CD8-positive, alpha-beta memory T cell (primary cell): ENCODE results near the gene SOBP. TPM values are rescaled to one million over a fixed set of nuclear protein-coding genes. Genes with fewer than 3 reads are reported as not detected.
A peak's percentile ranks its signal among the peaks of the same experiment; 100 is the strongest.

Experiments
- CTCF ChIA-PET: fragments of 350-600 bp; sonication (Branson Sonifier 250); formaldehyde crosslinking; loops from one replicate; lab custom pipeline; 2021; ENCODE audit warnings: antibody characterized with exemption; lab: Charles Lee
- POLR2A ChIA-PET: fragments of 350-600 bp; sonication (Branson Sonifier 250); formaldehyde crosslinking; loops from one replicate; lab custom pipeline; 2021; ENCODE audit warnings: antibody characterized with exemption; lab: Charles Lee
- DNase-seq, 5 donors: peaks; one replicate each; pipeline versions ENCODE4 v3.0.0 to v3.0.0-alpha.2; 2020 to 2022; ENCODE audit warnings: mixed read lengths in 1 of 5
- H3K27ac ChIP-seq: one replicate; pipeline ENCODE4 v1.7.0; 2013; ENCODE audit warnings: low read depth, mild to moderate bottlenecking, low read length, moderate library complexity
- H3K27me3 ChIP-seq: 2 replicates; pipeline ENCODE4 v1.7.0; 2013; ENCODE audit warnings: low read length, mild to moderate bottlenecking; ENCODE audit not compliant: insufficient read depth, poor library complexity, severe bottlenecking
- H3K36me3 ChIP-seq: 2 replicates; pipeline ENCODE4 v1.7.0; 2013; ENCODE audit warnings: mild to moderate bottlenecking, low read length, moderate library complexity; ENCODE audit not compliant: insufficient read depth
- H3K4me1 ChIP-seq: 2 replicates; pipeline ENCODE4 v1.7.0; 2013; ENCODE audit warnings: mild to moderate bottlenecking, low read length, moderate library complexity; ENCODE audit not compliant: insufficient read depth
- H3K4me3 ChIP-seq: 2 replicates; pipeline ENCODE4 v1.7.0; 2013; ENCODE audit warnings: mild to moderate bottlenecking, low read length
- H3K9me3 ChIP-seq: 2 replicates; pipeline ENCODE4 v1.7.0; 2013; ENCODE audit warnings: mild to moderate bottlenecking, low read length
- H3K27ac Mint-ChIP-seq, 8 donors: one replicate each; pipeline ENCODE4 v1.8.0; 2020 to 2021; ENCODE audit warnings: mixed read lengths in 8 of 8, mild to moderate bottlenecking in 6 of 8, inconsistent platforms in 3 of 8, moderate library complexity in 3 of 8
- H3K27me3 Mint-ChIP-seq, 2 donors: one replicate each; pipeline ENCODE4 v1.8.0; 2020 to 2021; ENCODE audit warnings: mixed read lengths in 2 of 2, mild to moderate bottlenecking in 1 of 2, moderate library complexity in 1 of 2
- H3K36me3 Mint-ChIP-seq, 3 donors: one replicate each; pipeline ENCODE4 v1.8.0; 2020 to 2021; ENCODE audit warnings: mixed read lengths in 3 of 3, inconsistent platforms in 1 of 3, mild to moderate bottlenecking in 1 of 3
- H3K4me1 Mint-ChIP-seq, 3 donors: one replicate each; pipeline ENCODE4 v1.8.0; 2020 to 2021; ENCODE audit warnings: mixed read lengths in 3 of 3, inconsistent platforms in 1 of 3, mild to moderate bottlenecking in 1 of 3
- H3K4me3 Mint-ChIP-seq, 7 donors: one replicate each; pipeline ENCODE4 v1.8.0; 2020 to 2021; ENCODE audit warnings: mixed read lengths in 7 of 7, mild to moderate bottlenecking in 6 of 7, moderate library complexity in 4 of 7, inconsistent platforms in 2 of 7
- H3K9me3 Mint-ChIP-seq, 5 donors: one replicate each; pipeline ENCODE4 v1.8.0; 2020 to 2022; ENCODE audit warnings: mixed read lengths in 5 of 5, mild to moderate bottlenecking in 3 of 5, moderate library complexity in 2 of 5, inconsistent platforms in 1 of 5
- polyA plus RNA-seq: library from polyadenylated mRNA; unstranded; fragments of 300-500 nt; fragmentation: Illumina TruSeq; gene quantifications from one replicate; pipeline ENCODE4 v1.2.3, GENCODE V29; 2021
- total RNA-seq, 2 experiments: library from RNA; stranded (reverse); gene quantifications; one replicate each; pipeline ENCODE4 v1.2.3, GENCODE V29; 2021

Gene SOBP
- total RNA-seq, result 1 to 10 TPM in 1 of 2 experiments, under 1 TPM in 1; 0.79 to 1.0 TPM
- 0.30 TPM for polyA plus RNA-seq

- H3K27me3 ChIP-seq, result peaks cover 56% of the 10 kb centered on the region
- no peaks in the 10 kb centered on the region for H3K9me3 ChIP-seq
- Mint-ChIP-seq H3K27ac (peak within 1 kb of the TSS in 6 of 8 donors; percentile 35 to 90 (median 72)), H3K4me1 (peaks cover 16 to 34% (median 25%) of the 10 kb centered on the region in 3 donors), H3K36me3 (peaks cover 0 to 5% (median 0%) of the 10 kb centered on the region in 3 donors), H3K9me3 (peaks cover 0 to 2% (median 0%) of the 10 kb centered on the region in 5 donors), H3K27me3 (peaks cover 25 to 45% of the 10 kb centered on the region in 2 donors), H3K4me3 (peak within 1 kb of the TSS; percentile 87 to 98 (median 93))
- H3K4me3 ChIP-seq, result peak within 1 kb of the TSS; percentile 69
- DNase-seq, result peak; percentile 9 to 66 (median 39)
- POLR2A ChIA-PET, result interaction anchor here (0.7 to 0.8 kb wide), 2 partner anchors 31 kb away, joined by 3 to 5 read pairs; partner anchors contain the start of gene PDSS2
- no peaks in the 10 kb centered on the region for H3K36me3 ChIP-seq
- CTCF ChIA-PET, result interaction anchor here (1.5 to 2.0 kb wide), 2 partner anchors 30 kb away, joined by 3 to 6 read pairs; partner anchors contain the start of gene PDSS2
- H3K27ac ChIP-seq, result no peak within 1 kb of the TSS
- H3K4me1 ChIP-seq, result peaks cover 26% of the 10 kb centered on the region
Observed at GRCh38 chr6:107489636-107490565, at the start of gene SOBP. Gene SOBP, plus strand, starts transcription at chr6:107490117. Its CDS starts 500 bp downstream, at chr6:107490617.

DNA sequence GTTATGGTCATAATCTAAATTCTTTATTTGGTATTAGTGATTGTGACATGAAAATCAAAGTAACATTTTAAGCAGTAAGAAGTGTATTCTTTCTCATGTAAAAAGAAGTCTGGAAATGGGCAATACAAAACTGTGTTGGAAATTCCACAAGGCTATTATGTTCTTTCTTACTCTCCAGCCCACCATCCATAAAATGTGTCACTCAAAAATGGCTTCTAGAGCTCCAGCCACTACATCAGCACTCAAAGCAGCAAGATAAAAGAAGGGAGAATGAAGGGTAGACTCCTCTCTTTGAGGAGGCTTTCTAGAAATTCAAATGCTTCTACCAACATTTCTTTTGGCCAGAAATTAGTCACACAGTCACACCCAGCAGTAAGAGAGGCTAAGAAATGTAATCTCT, 49.0 kb upstream of the SOBP start:
- Histone ChIP-seq H3K4me3 (no peak overlapping the region), H3K27ac (no peak overlapping the region), H3K4me1 (no peaks in the 10 kb centered on the region), H3K9me3 (no peaks in the 10 kb centered on the region), H3K36me3 (no peaks in the 10 kb centered on the region), H3K27me3 (no peaks in the 10 kb centered on the region)
- H3K9me3 Mint-ChIP-seq, result peaks cover 0 to 4% (median 0%) of the 10 kb centered on the region in 5 donors
- peaks cover 4 to 13% (median 10%) of the 10 kb centered on the region in 3 donors for H3K36me3 Mint-ChIP-seq
- H3K27ac Mint-ChIP-seq, result peak overlapping the region in 1 of 8 donors; percentile 10
- no peak for DNase-seq
- no peak overlapping the region for H3K4me3 Mint-ChIP-seq
- no peaks in the 10 kb centered on the region for H3K27me3 Mint-ChIP-seq
- ChIA-PET CTCF (interaction anchor here (1.4 kb wide), 1 partner anchor 18 kb away, joined by 4 read pairs; the partner anchor contains the start of gene PDSS2), POLR2A (no interaction called here)
- peaks cover 25 to 43% (median 42%) of the 10 kb centered on the region in 3 donors for H3K4me1 Mint-ChIP-seq

- peaks cover 9 to 17% (median 13%) of the 10 kb centered on the region in 3 donors for H3K36me3 Mint-ChIP-seq
- POLR2A ChIA-PET, result no interaction called here
- H3K9me3 ChIP-seq, result no peaks in the 10 kb centered on the region
- peaks cover 23 to 40% (median 40%) of the 10 kb centered on the region in 3 donors for H3K4me1 Mint-ChIP-seq
- H3K27me3 Mint-ChIP-seq, result no peaks in the 10 kb centered on the region
- no peak overlapping the region for H3K4me3 ChIP-seq
- H3K27ac Mint-ChIP-seq, result no peak overlapping the region
- H3K4me1 ChIP-seq, result no peaks in the 10 kb centered on the region
- peaks cover 3 to 11% (median 5%) of the 10 kb centered on the region in 5 donors for H3K9me3 Mint-ChIP-seq
- no peak for DNase-seq
- CTCF ChIA-PET, result no interaction called here
- H3K36me3 ChIP-seq, result no peaks in the 10 kb centered on the region
- H3K27ac ChIP-seq, result no peak overlapping the region
- no peaks in the 10 kb centered on the region for H3K27me3 ChIP-seq
- H3K4me3 Mint-ChIP-seq, result no peak overlapping the region
Observed at GRCh38 chr6:107441682-107442081, 48.2 kb upstream of the SOBP start.

- H3K27me3 ChIP-seq, result no peaks in the 10 kb centered on the region
- Mint-ChIP-seq H3K36me3 (peaks cover 15 to 22% (median 21%) of the 10 kb centered on the region in 3 donors), H3K4me3 (no peak overlapping the region), H3K4me1 (peaks cover 21 to 33% (median 31%) of the 10 kb centered on the region in 3 donors), H3K27ac (peak overlapping the region in 1 of 8 donors; percentile 2), H3K27me3 (no peaks in the 10 kb centered on the region), H3K9me3 (peaks cover 6 to 17% (median 16%) of the 10 kb centered on the region in 5 donors)
- H3K4me3 ChIP-seq, result no peak overlapping the region
- no peaks in the 10 kb centered on the region for H3K4me1 ChIP-seq
- no peaks in the 10 kb centered on the region for H3K36me3 ChIP-seq
- CTCF ChIA-PET, result no interaction called here
- H3K27ac ChIP-seq, result no peak overlapping the region
- peaks cover 9% of the 10 kb centered on the region for H3K9me3 ChIP-seq
- POLR2A ChIA-PET, result no interaction called here
- DNase-seq, result no peak
Observed at GRCh38 chr6:107442938-107443607, 46.8 kb upstream of the SOBP start.

DNA sequence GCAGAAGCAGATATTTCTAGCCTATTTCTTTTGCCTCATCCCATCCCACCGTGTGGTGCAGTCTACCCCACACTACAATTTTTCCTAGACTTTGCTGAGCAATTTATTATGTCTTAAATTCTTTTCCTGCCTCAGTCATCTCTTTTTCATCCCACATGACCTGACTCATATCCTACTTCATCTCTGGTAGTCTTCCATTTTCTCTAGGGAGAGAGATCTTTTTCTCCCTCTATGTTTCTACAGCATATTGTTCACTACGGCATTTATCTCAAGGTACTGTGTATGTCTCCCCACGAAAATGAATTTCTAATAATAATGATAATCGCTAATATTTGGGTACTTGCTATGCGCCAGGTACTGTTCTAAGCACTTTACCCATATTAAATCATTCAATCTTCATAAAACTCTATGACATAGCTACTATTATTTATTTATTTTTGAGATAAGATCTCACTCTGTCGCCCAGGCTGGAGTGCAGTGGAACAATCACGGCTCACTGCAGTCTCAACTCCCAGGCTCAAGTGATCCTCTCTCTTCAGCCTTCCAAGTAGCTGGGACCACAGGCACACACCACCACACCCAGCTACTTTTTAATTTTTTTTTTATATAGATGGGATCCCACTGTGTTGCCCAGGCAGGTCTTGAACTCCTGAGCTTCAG, 46.2 kb upstream of the SOBP start:
- H3K27me3 Mint-ChIP-seq, result no peaks in the 10 kb centered on the region
- H3K36me3 ChIP-seq, result no peaks in the 10 kb centered on the region

GRCh38 chr6:107444277-107444676, 45.6 kb upstream of the SOBP start:
- H3K27ac ChIP-seq, result no peak overlapping the region
- no peaks in the 10 kb centered on the region for H3K27me3 ChIP-seq
- H3K27me3 Mint-ChIP-seq, result no peaks in the 10 kb centered on the region
- H3K36me3 ChIP-seq, result no peaks in the 10 kb centered on the region
- peaks cover 18 to 34% (median 26%) of the 10 kb centered on the region in 3 donors for H3K36me3 Mint-ChIP-seq
- peaks cover 18% of the 10 kb centered on the region for H3K9me3 ChIP-seq
- H3K4me1 ChIP-seq, result no peaks in the 10 kb centered on the region
- H3K4me1 Mint-ChIP-seq, result peaks cover 19 to 30% (median 23%) of the 10 kb centered on the region in 3 donors
- ChIA-PET CTCF (no interaction called here), POLR2A (interaction anchor here (1.2 kb wide), 1 partner anchor 15 kb away, joined by 3 read pairs; no protein-coding TSS in a partner anchor)
- no peak overlapping the region for H3K4me3 Mint-ChIP-seq
- no peak overlapping the region for H3K4me3 ChIP-seq
- no peak for DNase-seq
- peaks cover 16 to 27% (median 26%) of the 10 kb centered on the region in 5 donors for H3K9me3 Mint-ChIP-seq
- H3K27ac Mint-ChIP-seq, result no peak overlapping the region

More for the DNA sequence above, 46.2 kb upstream of the SOBP start:
- peaks cover 18 to 28% (median 27%) of the 10 kb centered on the region in 3 donors for H3K36me3 Mint-ChIP-seq
- Histone ChIP-seq H3K27me3 (no peaks in the 10 kb centered on the region), H3K9me3 (peaks cover 15% of the 10 kb centered on the region), H3K4me1 (no peaks in the 10 kb centered on the region), H3K27ac (no peak overlapping the region), H3K4me3 (no peak overlapping the region)
- no peak overlapping the region for H3K27ac Mint-ChIP-seq
- H3K4me3 Mint-ChIP-seq, result no peak overlapping the region
- peaks cover 12 to 24% (median 22%) of the 10 kb centered on the region in 5 donors for H3K9me3 Mint-ChIP-seq
- H3K4me1 Mint-ChIP-seq, result peaks cover 23 to 33% (median 27%) of the 10 kb centered on the region in 3 donors
- ChIA-PET POLR2A (no interaction called here), CTCF (no interaction called here)
- DNase-seq, result no peak

DNA sequence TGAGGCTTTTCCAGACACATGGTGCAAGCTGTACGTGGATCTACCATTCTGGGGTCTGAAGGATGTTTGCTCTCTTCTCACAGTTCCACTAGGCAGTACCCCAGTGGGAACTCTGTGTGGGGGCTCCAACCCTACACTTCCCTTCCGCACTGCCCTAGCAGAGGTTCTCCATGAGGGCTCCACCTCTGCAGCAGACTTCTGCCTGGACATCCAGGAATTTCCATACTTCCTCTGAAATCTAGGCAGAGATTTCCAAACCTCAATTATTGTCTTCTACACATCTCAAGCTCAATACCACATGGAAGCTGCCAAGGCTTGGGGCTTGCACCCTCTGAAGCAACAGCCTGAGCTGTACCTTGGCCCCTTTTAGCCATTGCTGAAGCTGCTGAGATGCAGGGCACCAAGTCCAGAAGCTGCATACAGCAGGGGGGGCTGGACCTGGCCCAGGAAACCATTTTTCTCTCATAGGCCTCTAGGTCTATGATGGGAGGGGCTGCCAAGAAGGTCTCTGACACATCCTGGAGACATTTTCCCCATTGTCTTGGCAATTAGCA, 42.2 kb upstream of the SOBP start:
- CTCF ChIA-PET, result no interaction called here
- H3K36me3 Mint-ChIP-seq, result peaks cover 25 to 43% (median 36%) of the 10 kb centered on the region in 3 donors

More for the DNA sequence above, 42.2 kb upstream of the SOBP start:
- H3K9me3 Mint-ChIP-seq, result peaks cover 17 to 29% (median 28%) of the 10 kb centered on the region in 5 donors
- H3K4me1 Mint-ChIP-seq, result peaks cover 4 to 17% (median 11%) of the 10 kb centered on the region in 3 donors
- H3K36me3 ChIP-seq, result no peaks in the 10 kb centered on the region
- no peak for DNase-seq
- no peak overlapping the region for H3K4me3 Mint-ChIP-seq
- H3K27me3 ChIP-seq, result no peaks in the 10 kb centered on the region
- H3K4me3 ChIP-seq, result no peak overlapping the region
- peaks cover 18% of the 10 kb centered on the region for H3K9me3 ChIP-seq
- H3K27me3 Mint-ChIP-seq, result no peaks in the 10 kb centered on the region
- H3K4me1 ChIP-seq, result no peaks in the 10 kb centered on the region
- POLR2A ChIA-PET, result no interaction called here
- H3K27ac ChIP-seq, result no peak overlapping the region
- peak overlapping the region in 1 of 8 donors; percentile 24 for H3K27ac Mint-ChIP-seq
